RWPE1 (cell line): ENCODE results near the gene MRM1.

Source experiments
- CTCF ChIA-PET: fragments of 350-600 bp; sonication (Branson Sonifier 250); formaldehyde crosslinking; extraction: SDS; loops from one replicate; lab custom pipeline; 2021; lab: Yijun Ruan, JAX
- POLR2A ChIA-PET: fragments of 400-600 bp; formaldehyde crosslinking; extraction: SDS; loops from one replicate; lab custom pipeline; 2020; ENCODE audit warnings: antibody characterized with exemption; ENCODE audit not compliant: low non-redundant PET; lab: Yijun Ruan, JAX
- DNase-seq: peaks from one replicate; pipeline ENCODE4 v3.0.0; 2012; ENCODE audit warnings: low spot score
- H3K27ac ChIP-seq: fragments of 450-650 bp; 2 replicates; pipeline ENCODE4 v1.5.1; 2017
- CTCF ChIP-seq: fragments of 450-650 bp; conservative IDR thresholded peaks from 2 replicates; pipeline ENCODE4 v1.5.1; 2017; ENCODE audit warnings: low read depth, mild to moderate bottlenecking

MRM1 gene

GRCh38 chr17:36625188-36625587, 23.8 kb downstream of the MRM1 start:
- H3K27ac ChIP-seq: no peak overlapping the region
- no peak for TF ChIP-seq CTCF
- DNase-seq: no peak
- ChIA-PET POLR2A (no interaction called here), CTCF (interaction anchor here (0.5 to 1.6 kb wide), 18 partner anchors 8 to 570 kb away, joined by 3 to 17 read pairs (median 4); partner anchors contain the start of gene MRM1)

GRCh38 chr17:36627101-36627500, 25.7 kb downstream of the MRM1 start:
- CTCF ChIA-PET: no interaction called here
- POLR2A ChIA-PET: no interaction called here
- no peak for DNase-seq
- TF ChIP-seq CTCF: no peak
- H3K27ac ChIP-seq: no peak overlapping the region

- no peak overlapping the region for H3K27ac ChIP-seq
- no peak for TF ChIP-seq CTCF
- no peak for DNase-seq
- CTCF ChIA-PET: interaction anchor here (0.5 to 1.6 kb wide), 13 partner anchors 8 to 498 kb away, joined by 3 to 5 read pairs (median 3); no protein-coding TSS in a partner anchor
- POLR2A ChIA-PET: no interaction called here
These were observed 27.2 kb downstream of the MRM1 start for GRCh38 chr17:36628576-36628975.

- TF ChIP-seq CTCF: peak; percentile 95
- H3K27ac ChIP-seq: no peak overlapping the region
- DNase-seq: peak; percentile 72
- POLR2A ChIA-PET: no interaction called here
- CTCF ChIA-PET: interaction anchor here (0.5 to 1.6 kb wide), 13 partner anchors 9 to 497 kb away, joined by 3 to 5 read pairs (median 3); no protein-coding TSS in a partner anchor
These were observed 28.0 kb downstream of the MRM1 start for GRCh38 chr17:36629252-36629847.

GRCh38 chr17:36629970-36630502, 28.7 kb downstream of the MRM1 start:
- ChIA-PET CTCF (interaction anchor here (0.5 to 1.6 kb wide), 7 partner anchors 14 to 475 kb away, joined by 3 to 4 read pairs (median 3); no protein-coding TSS in a partner anchor), POLR2A (no interaction called here)
- TF ChIP-seq CTCF: no peak
- no peak for DNase-seq
- no peak overlapping the region for H3K27ac ChIP-seq

GRCh38 chr17:36631022-36631421, 29.6 kb downstream of the MRM1 start:
- TF ChIP-seq CTCF: no peak
- ChIA-PET POLR2A (no interaction called here), CTCF (no interaction called here)
- H3K27ac ChIP-seq: no peak overlapping the region
- DNase-seq: no peak
